Activated CD4-positive, alpha-beta memory T cell treated with anti-CD3 and anti-CD28 coated beads, Interleukin-2, amount 10 ng/mL, durations not matched to agents 7 days and 5 days (primary cell): ENCODE results near the gene CBLIF. TPM values are rescaled to one million over a fixed set of nuclear protein-coding genes. Genes with fewer than 3 reads are reported as not detected.
"Not testable (repeated sequence)": the region's sequence is repeated elsewhere in the genome, so short reads cannot be mapped to it uniquely, and the experiment has no call there.

Source experiments
- CTCF ChIA-PET: fragments of 350-600 bp; sonication (Branson Sonifier 250); formaldehyde crosslinking; loops from one replicate; lab custom pipeline; 2021; ENCODE audit warnings: antibody characterized with exemption, inconsistent platforms; lab: Charles Lee
- POLR2A ChIA-PET: fragments of 350-600 bp; sonication (Branson Sonifier 250); formaldehyde crosslinking; loops from one replicate; lab custom pipeline; 2021; ENCODE audit warnings: antibody characterized with exemption; lab: Charles Lee
- DNase-seq: peaks from one replicate; pipeline ENCODE4 v3.0.0-alpha.2; 2020
- H3K27ac Mint-ChIP-seq: one replicate; pipeline ENCODE4 v1.8.0; 2021; ENCODE audit warnings: mild to moderate bottlenecking, mixed read lengths
- H3K27me3 Mint-ChIP-seq: one replicate; pipeline ENCODE4 v1.8.0; 2021; ENCODE audit warnings: mixed read lengths
- H3K36me3 Mint-ChIP-seq: one replicate; pipeline ENCODE4 v1.8.0; 2021; ENCODE audit warnings: low read depth, mixed read lengths
- H3K4me1 Mint-ChIP-seq: one replicate; pipeline ENCODE4 v1.8.0; 2021; ENCODE audit warnings: mixed read lengths
- H3K4me3 Mint-ChIP-seq: one replicate; pipeline ENCODE4 v1.8.0; 2021; ENCODE audit warnings: mild to moderate bottlenecking, mixed read lengths
- H3K9me3 Mint-ChIP-seq: one replicate; pipeline ENCODE4 v1.8.0; 2021; ENCODE audit warnings: mixed read lengths
- total RNA-seq, 2 experiments: library from RNA; stranded (reverse); gene quantifications; one replicate each; pipeline ENCODE4 v1.2.3, GENCODE V29; 2021

CBLIF gene
- total RNA-seq, 2 experiments from 2014 or later, result not detected

DNA sequence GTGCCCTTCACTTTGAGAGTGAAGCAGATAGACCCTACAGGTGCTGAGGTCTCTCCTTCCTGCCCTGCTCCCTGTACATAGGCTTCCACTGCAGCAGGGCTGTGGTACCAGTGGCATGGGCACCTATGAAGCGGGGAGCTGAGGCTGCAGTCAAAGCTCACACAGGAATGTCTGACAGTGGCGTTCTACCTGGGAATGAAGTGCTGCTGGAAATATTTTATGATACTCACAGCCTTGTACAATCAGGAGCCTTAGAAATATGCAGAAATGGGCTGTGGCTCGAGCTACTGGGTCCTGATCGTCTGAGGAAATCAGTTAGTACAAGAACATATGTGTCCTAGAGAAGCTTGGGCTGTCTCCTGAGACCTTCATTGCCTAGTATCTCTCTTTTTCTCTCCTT is 59.5 kb downstream of the CBLIF start:
- POLR2A ChIA-PET, result interaction anchor here (0.5 to 7.2 kb wide), 7 partner anchors 10 to 30 kb away, joined by 3 to 69 read pairs (median 21); partner anchors contain the start of genes MRPL16 and STX3
- Mint-ChIP-seq H3K4me1 (peaks cover 67% of the 10 kb centered on the region), H3K4me3 (no peak overlapping the region), H3K27ac (peak overlapping the region; percentile 26), H3K36me3 (peaks cover 90% of the 10 kb centered on the region), H3K9me3 (peaks cover 14% of the 10 kb centered on the region), H3K27me3 (no peaks in the 10 kb centered on the region)
- no peak for DNase-seq
- CTCF ChIA-PET, result interaction anchor here (0.8 to 4.2 kb wide), 4 partner anchors 13 to 32 kb away, joined by 3 to 21 read pairs (median 5); partner anchors contain the start of gene STX3

GRCh38 chr11:59784441-59784840 is 60.9 kb downstream of the CBLIF start:
- not testable (repeated sequence) for H3K4me3 Mint-ChIP-seq
- POLR2A ChIA-PET, result interaction anchor here (0.7 to 7.2 kb wide), 10 partner anchors 9 to 116 kb away, joined by 3 to 69 read pairs (median 12); partner anchors contain the start of genes MRPL16, PATL1 and STX3

DNA sequence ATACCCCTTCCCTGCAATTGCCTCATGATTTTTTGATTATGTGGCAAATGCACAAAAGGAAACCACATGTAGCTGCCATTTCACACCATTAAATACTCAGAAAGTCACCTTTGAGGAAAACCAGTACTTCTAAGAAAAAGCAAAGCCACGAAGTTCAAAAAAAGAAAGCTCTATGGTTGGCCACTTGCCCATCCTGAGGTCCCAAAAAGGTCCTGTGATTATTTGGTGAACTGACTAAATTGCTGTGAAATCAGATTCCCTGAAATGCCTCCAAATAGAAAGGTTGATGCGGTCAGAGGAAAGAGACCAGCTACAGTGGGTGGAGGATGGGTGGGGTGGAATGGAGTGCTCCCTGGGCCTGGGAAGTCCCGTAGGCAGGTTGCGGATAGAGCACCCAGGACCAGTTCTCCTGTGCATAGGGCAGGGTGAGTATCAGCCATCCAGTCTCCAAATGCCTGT is 61.6 kb downstream of the CBLIF start:
- ChIA-PET CTCF (interaction anchor here (0.7 to 2.1 kb wide), 4 partner anchors 11 to 30 kb away, joined by 3 to 8 read pairs (median 4); partner anchors contain the start of gene STX3), POLR2A (interaction anchor here (0.8 to 7.2 kb wide), 9 partner anchors 11 to 114 kb away, joined by 3 to 69 read pairs (median 4); partner anchors contain the start of genes MRPL16 and STX3)
- Mint-ChIP-seq H3K4me3 (peak overlapping the region; percentile 21), H3K36me3 (peaks cover 87% of the 10 kb centered on the region), H3K4me1 (peaks cover 83% of the 10 kb centered on the region), H3K27ac (peak overlapping the region; percentile 85), H3K27me3 (no peaks in the 10 kb centered on the region), H3K9me3 (peaks cover 16% of the 10 kb centered on the region)
- DNase-seq, result peak; percentile 53

More at GRCh38 chr11:59784441-59784840, 60.9 kb downstream of the CBLIF start:
- H3K36me3 Mint-ChIP-seq, result peaks cover 90% of the 10 kb centered on the region
- peak overlapping the region; percentile 85 for H3K27ac Mint-ChIP-seq
- CTCF ChIA-PET, result interaction anchor here (0.5 to 2.1 kb wide), 6 partner anchors 11 to 174 kb away, joined by 3 to 8 read pairs (median 4); partner anchors contain the start of gene MRPL16
- H3K9me3 Mint-ChIP-seq, result peaks cover 16% of the 10 kb centered on the region
- H3K4me1 Mint-ChIP-seq, result peaks cover 78% of the 10 kb centered on the region
- not testable (repeated sequence) for DNase-seq, H3K27me3 Mint-ChIP-seq

DNA sequence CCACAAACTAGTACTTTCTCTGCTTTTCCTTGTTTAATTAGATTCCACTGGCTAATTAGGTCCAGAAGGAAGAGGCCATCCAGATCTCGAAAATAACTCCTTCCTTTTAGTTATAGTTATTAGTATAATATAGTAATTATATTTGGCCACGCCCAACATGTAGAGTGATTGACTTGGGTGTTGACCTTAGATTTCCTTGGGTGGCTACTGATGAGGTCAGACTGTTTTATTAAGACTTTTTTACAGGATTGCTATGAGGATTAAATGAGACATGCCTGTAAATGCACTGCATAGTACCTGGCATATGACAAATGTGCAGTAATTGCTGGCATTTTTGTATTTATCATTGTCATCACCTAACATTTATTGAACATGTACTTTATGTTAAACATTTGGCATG is 63.2 kb downstream of the CBLIF start:
- Mint-ChIP-seq H3K9me3 (peaks cover 16% of the 10 kb centered on the region), H3K27me3 (no peaks in the 10 kb centered on the region), H3K4me3 (no peak overlapping the region), H3K4me1 (peaks cover 85% of the 10 kb centered on the region), H3K27ac (peak overlapping the region; percentile 85), H3K36me3 (peaks cover 86% of the 10 kb centered on the region)
- ChIA-PET CTCF (interaction anchor here (1.4 to 1.8 kb wide), 2 partner anchors 27 to 28 kb away, joined by 5 read pairs; partner anchors contain the start of gene STX3), POLR2A (interaction anchor here (2.1 to 7.2 kb wide), 2 partner anchors 9 to 15 kb away, joined by 24 to 69 read pairs; no protein-coding TSS in a partner anchor)
- no peak for DNase-seq

- H3K36me3 Mint-ChIP-seq, result peaks cover 89% of the 10 kb centered on the region
These were observed 65.8 kb downstream of the CBLIF start for GRCh38 chr11:59779487-59779886.

More at GRCh38 chr11:59779487-59779886, 65.8 kb downstream of the CBLIF start:
- Mint-ChIP-seq H3K4me1 (peaks cover 86% of the 10 kb centered on the region), H3K27ac (no peak overlapping the region), H3K9me3 (peaks cover 15% of the 10 kb centered on the region), H3K27me3 (no peaks in the 10 kb centered on the region), H3K4me3 (no peak overlapping the region)
- ChIA-PET CTCF (no interaction called here), POLR2A (no interaction called here)
- no peak for DNase-seq

Other genes with a start within 250 kb of the CBLIF start
- 10 to 100 TPM; 40.4 to 41.5 TPM for gene OSBP, start 229.7 kb downstream of the CBLIF start, total RNA-seq
- gene PATL1, start 176.5 kb downstream of the CBLIF start, total RNA-seq, result 10 to 100 TPM; 56.4 to 56.8 TPM
- not detected for gene OR10V1, start 131.7 kb downstream of the CBLIF start, total RNA-seq
- gene STX3, start 90.1 kb downstream of the CBLIF start, total RNA-seq, result 10 to 100 TPM; 89.1 to 92.3 TPM
- gene MRPL16, start 34.7 kb downstream of the CBLIF start, total RNA-seq, result 10 to 100 TPM; 77.0 to 77.7 TPM
- gene TCN1, start 21.0 kb upstream of the CBLIF start, total RNA-seq, result not detected
- gene OOSP3, start 33.3 kb upstream of the CBLIF start, total RNA-seq, result not detected
- gene OOSP1, start 92.9 kb upstream of the CBLIF start, total RNA-seq, result not detected
- gene OOSP4A, start 118.5 kb upstream of the CBLIF start, total RNA-seq, result not detected
- gene OOSP4B, start 171.7 kb upstream of the CBLIF start, total RNA-seq, result not detected
- not detected for gene OOSP2, start 194.9 kb upstream of the CBLIF start, total RNA-seq
- gene MS4A3, start 211.2 kb upstream of the CBLIF start, total RNA-seq, result not detected
- not detected for gene MS4A2, start 243.2 kb upstream of the CBLIF start, total RNA-seq